ENCODE data around the gene PHYKPL. TPM values are rescaled to one million over a fixed set of nuclear protein-coding genes. Genes with fewer than 3 reads are reported as not detected.

Gene PHYKPL
- total RNA-seq, 1 experiment from 2014 or later, result 48.8 TPM

DNA sequence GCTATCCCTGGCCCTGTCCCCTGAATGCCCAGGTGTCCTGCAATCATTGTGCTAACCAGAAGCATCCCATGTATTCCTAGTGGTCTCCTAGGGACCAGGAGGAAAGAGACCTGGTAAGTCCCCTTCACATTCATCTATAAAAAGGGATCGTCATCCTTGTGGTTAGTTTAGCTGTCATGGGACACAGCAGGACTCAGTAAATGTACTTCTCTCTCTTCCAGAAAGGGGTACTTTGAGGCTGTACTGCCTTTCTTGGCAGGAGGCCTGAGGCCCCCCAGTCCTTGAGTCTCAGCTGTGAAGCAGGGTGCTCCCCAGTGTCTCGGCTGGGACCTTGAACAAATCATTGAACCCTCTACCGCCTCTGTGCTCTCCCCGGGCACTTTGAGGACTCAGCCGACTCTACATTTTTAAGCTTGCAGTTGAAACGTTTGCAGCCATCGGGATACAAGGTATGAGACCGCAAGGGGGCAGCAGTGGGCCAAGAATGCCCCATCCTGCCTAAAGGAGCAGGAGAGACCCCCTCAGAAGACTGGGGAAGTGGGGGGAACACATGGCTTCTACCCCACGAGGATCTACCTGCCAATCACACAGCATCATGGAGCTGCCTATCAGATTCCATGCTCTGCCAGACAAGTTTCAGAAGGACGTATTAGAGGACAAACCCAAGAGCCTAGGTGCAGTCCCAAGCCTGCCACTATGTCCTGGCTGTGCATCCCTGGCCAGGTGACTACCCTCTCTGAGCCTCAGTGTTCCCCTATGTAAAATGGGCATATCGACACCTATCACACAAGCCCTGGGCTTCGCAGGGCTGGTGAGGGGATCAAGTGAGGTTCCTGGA is 2.4 kb upstream of the PHYKPL start:
- H3K14ac ChIP-seq (ENCODE audit: insufficient read depth, low read length), result no peak overlapping the region
- TF ChIP-seq, protein P1, sequence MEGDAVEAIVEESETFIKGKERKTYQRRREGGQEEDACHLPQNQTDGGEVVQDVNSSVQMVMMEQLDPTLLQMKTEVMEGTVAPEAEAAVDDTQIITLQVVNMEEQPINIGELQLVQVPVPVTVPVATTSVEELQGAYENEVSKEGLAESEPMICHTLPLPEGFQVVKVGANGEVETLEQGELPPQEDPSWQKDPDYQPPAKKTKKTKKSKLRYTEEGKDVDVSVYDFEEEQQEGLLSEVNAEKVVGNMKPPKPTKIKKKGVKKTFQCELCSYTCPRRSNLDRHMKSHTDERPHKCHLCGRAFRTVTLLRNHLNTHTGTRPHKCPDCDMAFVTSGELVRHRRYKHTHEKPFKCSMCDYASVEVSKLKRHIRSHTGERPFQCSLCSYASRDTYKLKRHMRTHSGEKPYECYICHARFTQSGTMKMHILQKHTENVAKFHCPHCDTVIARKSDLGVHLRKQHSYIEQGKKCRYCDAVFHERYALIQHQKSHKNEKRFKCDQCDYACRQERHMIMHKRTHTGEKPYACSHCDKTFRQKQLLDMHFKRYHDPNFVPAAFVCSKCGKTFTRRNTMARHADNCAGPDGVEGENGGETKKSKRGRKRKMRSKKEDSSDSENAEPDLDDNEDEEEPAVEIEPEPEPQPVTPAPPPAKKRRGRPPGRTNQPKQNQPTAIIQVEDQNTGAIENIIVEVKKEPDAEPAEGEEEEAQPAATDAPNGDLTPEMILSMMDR (conservative IDR thresholded peaks at IDR 0.05), result peak; percentile 91
- peak; percentile 85 for DNase-seq
- H2AK5ac ChIP-seq (ENCODE audit: insufficient read length, low read length), result no peak overlapping the region
- H3K4ac ChIP-seq (ENCODE audit: low read depth, low read length), result no peak overlapping the region
- H3K9me3 Mint-ChIP-seq, result no peaks in the 10 kb centered on the region
- H3K4me2 ChIP-seq (ENCODE audit: insufficient read depth, insufficient read length, low read length), result no peak overlapping the region
- H4K20me1 ChIP-seq (ENCODE audit: control insufficient read depth, insufficient read depth, insufficient read length), result no peaks in the 10 kb centered on the region
- H4K91ac ChIP-seq (ENCODE audit: insufficient read length, low read depth, low read length), result no peak overlapping the region
- no peak overlapping the region for H3T11ph ChIP-seq (ENCODE audit: low read length)
- H3K79me1 ChIP-seq (ENCODE audit: insufficient read depth, low read depth, low read length, poor library complexity, severe bottlenecking), result no peaks in the 10 kb centered on the region
- no peak overlapping the region for H3K56ac ChIP-seq (ENCODE audit: insufficient read length, low read depth, low read length)
- WGBS (ENCODE audit: extremely low coverage, insufficient read length, low lambda C conversion rate), result no CpG with 5 or more reads among the region's 12 CpGs
- H3K18ac ChIP-seq (ENCODE audit: insufficient read length, low read depth, low read length), result no peak overlapping the region
- H3K27me3 Mint-ChIP-seq (ENCODE audit: low read depth), result no peaks in the 10 kb centered on the region; the same call in 1 of the 2 replicates
- H4K5ac ChIP-seq (ENCODE audit: insufficient read length, low read depth, low read length), result no peak overlapping the region
- H3K4me3 Mint-ChIP-seq, result 0 out of 5 replicates have a peak overlapping the region, but pooled peaks of 1 of the 2 experiments have one; percentile 31
- H2AFZ ChIP-seq (ENCODE audit: low read length), result no peak overlapping the region
- peaks cover 4% of the 10 kb centered on the region; the same call in 1 of the 2 replicates for H3K79me2 ChIP-seq (ENCODE audit: insufficient read depth, low read length)
- H2BK5ac ChIP-seq (ENCODE audit: insufficient read length, low read length), result no peak overlapping the region
- peaks cover 3% of the 10 kb centered on the region for H3K23me2 ChIP-seq (ENCODE audit: insufficient read length, low read depth, low read length, poor library complexity, severe bottlenecking)
- no peak overlapping the region for H2BK12ac ChIP-seq (ENCODE audit: insufficient read length, low read depth, low read length)
- H3K23ac ChIP-seq (ENCODE audit: insufficient read length, low read depth, low read length), result no peak overlapping the region
- H3K4me1 ChIP-seq (ENCODE audit: insufficient read depth, low read length), result no peaks in the 10 kb centered on the region
- no peak overlapping the region for H3K9ac ChIP-seq (ENCODE audit: extremely low read depth, insufficient read length, low read length)
- H2BK15ac ChIP-seq (ENCODE audit: low read depth, low read length), result no peak overlapping the region
- H3K27me3 ChIP-seq (ENCODE audit: insufficient read depth, low read length), result no peaks in the 10 kb centered on the region
- no peak overlapping the region for H2BK20ac ChIP-seq (ENCODE audit: low read depth, low read length, poor library complexity, severe bottlenecking)
- H2BK120ac ChIP-seq (ENCODE audit: low read depth, low read length, poor library complexity, severe bottlenecking), result no peak overlapping the region
- H3K27ac Mint-ChIP-seq, result no peak overlapping the region; a peak in 1 of 7 replicates
- H3K4me1 Mint-ChIP-seq, result peaks cover 18 to 27% of the 10 kb centered on the region in 2 experiments
- peaks cover 11 to 18% (median 17%) of the 10 kb centered on the region in 3 experiments for H3K36me3 Mint-ChIP-seq (ENCODE audit: insufficient read depth in 1 of 3, low read depth in 3 of 3)
- no peaks in the 10 kb centered on the region for H3K9me3 ChIP-seq (ENCODE audit: control insufficient read depth, low read depth, low read length)
- no peak overlapping the region for H3K27ac ChIP-seq (ENCODE audit: insufficient read length, low read depth, low read length)
- no peak overlapping the region for H4K8ac ChIP-seq (replicated peaks; ENCODE audit: insufficient read length, low read depth, low read length)
